Colonic mucosa (tissue), 4 donors: Measurements from ENCODE around the gene NCAM1. TPM values are rescaled to one million over a fixed set of nuclear protein-coding genes. Genes with fewer than 3 reads are reported as not detected.

Experiments
- DNase-seq: peaks from one replicate; pipeline ENCODE4 v3.0.0-alpha.2; 2020
- H3K27ac ChIP-seq: fragments of 200-600 bp; one replicate; pipeline ENCODE4 v1.8.0; 2021
- H3K27me3 ChIP-seq: fragments of 200-600 bp; one replicate; pipeline ENCODE4 v1.8.0; 2021
- H3K36me3 ChIP-seq: fragments of 200-600 bp; one replicate; pipeline ENCODE4 v1.8.0; 2021
- H3K4me1 ChIP-seq: fragments of 200-600 bp; one replicate; pipeline ENCODE4 v1.8.0; 2021; ENCODE audit warnings: mild to moderate bottlenecking
- H3K4me3 ChIP-seq: fragments of 200-600 bp; one replicate; pipeline ENCODE4 v1.8.0; 2021
- H3K9ac ChIP-seq, 2 donors: one replicate each; pipeline ENCODE4 v1.7.0; 2013; ENCODE audit warnings: control low read depth in 2 of 2, low read depth in 2 of 2, low read length in 2 of 2
- H3K9me3 ChIP-seq: fragments of 200-600 bp; one replicate; pipeline ENCODE4 v1.8.0; 2021
- intact Hi-C: fragments of 100-400 bp; cut with DNase I; formaldehyde crosslinking; loops from one replicate; pipeline ENCODE4 v1.14.1; 2022
- total RNA-seq, 2 donors: library from RNA; stranded (reverse); fragmentation: NEBNext Ultra II Directional in 1 of 2; extraction: Animal tissue kit (Norgen Biotek cat#: 25700) in 1 of 2; gene quantifications; one replicate each; pipeline ENCODE4 v1.2.1, GENCODE V29; 2021
- TF ChIP-seq, protein P1 (sequence below): fragments of 200-600 bp; IDR thresholded peaks from one replicate; pipeline ENCODE4 v1.8.0; 2022; ENCODE audit warnings: antibody characterized with exemption, mild to moderate bottlenecking
- donor health status: healthy.
- donor health status: DM: no; HTN: no; CAD: no.
- donor health status: DM: no; HTN: no; CAD: no.

NCAM1 gene
- total RNA-seq, 2 donors from 2014 or later = 2.3 to 10.7 TPM

DNA sequence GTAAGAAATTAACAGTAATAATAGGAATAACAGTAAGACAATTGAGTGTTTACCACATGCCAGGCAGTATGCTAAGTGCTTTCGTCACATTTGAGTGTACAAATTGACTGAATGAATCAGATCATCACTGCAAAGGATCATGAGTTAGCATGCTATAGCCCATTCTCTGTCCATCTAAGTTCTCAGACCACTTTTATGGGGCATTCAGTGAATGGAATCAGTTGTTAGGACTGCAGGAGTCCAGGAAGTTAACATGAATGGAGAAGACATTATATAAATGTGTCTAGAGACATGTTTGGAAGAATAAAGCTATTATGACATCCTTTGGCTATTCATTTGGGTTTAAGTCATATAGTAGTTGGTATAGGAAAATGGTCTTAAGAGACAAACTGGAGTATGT, 59.9 kb downstream of the NCAM1 start:
- Histone ChIP-seq H3K4me1 (no peaks in the 10 kb centered on the region), H3K9me3 (no peaks in the 10 kb centered on the region), H3K4me3 (no peak overlapping the region), H3K27me3 (no peaks in the 10 kb centered on the region), H3K27ac (no peak overlapping the region), H3K36me3 (no peaks in the 10 kb centered on the region), H3K9ac (no peak overlapping the region)
- TF ChIP-seq, protein P1, sequence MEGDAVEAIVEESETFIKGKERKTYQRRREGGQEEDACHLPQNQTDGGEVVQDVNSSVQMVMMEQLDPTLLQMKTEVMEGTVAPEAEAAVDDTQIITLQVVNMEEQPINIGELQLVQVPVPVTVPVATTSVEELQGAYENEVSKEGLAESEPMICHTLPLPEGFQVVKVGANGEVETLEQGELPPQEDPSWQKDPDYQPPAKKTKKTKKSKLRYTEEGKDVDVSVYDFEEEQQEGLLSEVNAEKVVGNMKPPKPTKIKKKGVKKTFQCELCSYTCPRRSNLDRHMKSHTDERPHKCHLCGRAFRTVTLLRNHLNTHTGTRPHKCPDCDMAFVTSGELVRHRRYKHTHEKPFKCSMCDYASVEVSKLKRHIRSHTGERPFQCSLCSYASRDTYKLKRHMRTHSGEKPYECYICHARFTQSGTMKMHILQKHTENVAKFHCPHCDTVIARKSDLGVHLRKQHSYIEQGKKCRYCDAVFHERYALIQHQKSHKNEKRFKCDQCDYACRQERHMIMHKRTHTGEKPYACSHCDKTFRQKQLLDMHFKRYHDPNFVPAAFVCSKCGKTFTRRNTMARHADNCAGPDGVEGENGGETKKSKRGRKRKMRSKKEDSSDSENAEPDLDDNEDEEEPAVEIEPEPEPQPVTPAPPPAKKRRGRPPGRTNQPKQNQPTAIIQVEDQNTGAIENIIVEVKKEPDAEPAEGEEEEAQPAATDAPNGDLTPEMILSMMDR = no peak
- intact Hi-C loops = no loop called here
- DNase-seq = no peak

DNA sequence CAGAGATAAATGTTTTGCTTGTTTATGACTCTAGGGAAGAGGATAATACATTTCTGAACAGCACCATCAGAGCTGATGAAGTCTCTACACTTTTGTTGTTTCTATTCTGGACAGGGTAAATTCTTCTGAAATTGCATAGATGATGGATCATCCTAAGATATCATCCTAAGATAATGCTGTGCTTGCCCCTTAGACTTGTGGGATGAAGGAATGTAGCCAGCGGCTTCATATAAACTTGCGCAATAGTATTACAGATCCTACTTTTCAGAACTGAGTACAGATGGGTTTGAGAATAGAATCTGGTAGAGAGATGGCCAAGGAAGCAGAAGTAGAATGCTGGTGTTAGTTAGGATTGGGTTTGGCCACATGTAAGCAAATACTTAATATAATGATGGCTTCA, 61.0 kb downstream of the NCAM1 start:
- Histone ChIP-seq H3K4me1 (no peaks in the 10 kb centered on the region), H3K4me3 (no peak overlapping the region), H3K27ac (no peak overlapping the region), H3K9ac (no peak overlapping the region), H3K9me3 (no peaks in the 10 kb centered on the region), H3K27me3 (no peaks in the 10 kb centered on the region), H3K36me3 (no peaks in the 10 kb centered on the region)
- TF ChIP-seq, protein P1 = no peak
- intact Hi-C loops = no loop called here
- DNase-seq = no peak

DNA sequence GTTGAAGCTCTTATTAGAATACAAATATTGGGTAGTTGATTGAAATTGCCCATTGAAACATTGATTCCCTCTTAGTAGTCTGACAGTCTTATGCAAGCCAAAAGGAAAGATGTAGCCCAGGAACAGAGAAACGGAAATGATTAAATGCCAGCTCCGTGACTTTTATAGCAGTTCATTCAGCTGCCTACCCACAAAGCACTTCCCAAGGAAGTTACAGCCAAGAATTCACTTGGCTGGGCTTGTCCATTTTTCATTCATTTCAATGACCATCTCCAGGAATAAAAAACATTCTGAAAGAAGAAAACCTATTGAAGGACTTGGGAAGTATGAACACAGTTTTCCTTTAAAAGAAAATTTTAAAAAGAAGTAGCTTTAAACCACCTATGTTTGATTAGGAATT, 62.0 kb downstream of the NCAM1 start:
- no peak overlapping the region for H3K4me3 ChIP-seq
- intact Hi-C loops = no loop called here
- TF ChIP-seq, protein P1 = no peak
- DNase-seq = no peak
- no peak overlapping the region for H3K27ac ChIP-seq
- H3K9ac ChIP-seq = no peak overlapping the region
- H3K9me3 ChIP-seq = no peaks in the 10 kb centered on the region
- no peaks in the 10 kb centered on the region for H3K27me3 ChIP-seq
- H3K36me3 ChIP-seq = no peaks in the 10 kb centered on the region
- no peaks in the 10 kb centered on the region for H3K4me1 ChIP-seq

DNA sequence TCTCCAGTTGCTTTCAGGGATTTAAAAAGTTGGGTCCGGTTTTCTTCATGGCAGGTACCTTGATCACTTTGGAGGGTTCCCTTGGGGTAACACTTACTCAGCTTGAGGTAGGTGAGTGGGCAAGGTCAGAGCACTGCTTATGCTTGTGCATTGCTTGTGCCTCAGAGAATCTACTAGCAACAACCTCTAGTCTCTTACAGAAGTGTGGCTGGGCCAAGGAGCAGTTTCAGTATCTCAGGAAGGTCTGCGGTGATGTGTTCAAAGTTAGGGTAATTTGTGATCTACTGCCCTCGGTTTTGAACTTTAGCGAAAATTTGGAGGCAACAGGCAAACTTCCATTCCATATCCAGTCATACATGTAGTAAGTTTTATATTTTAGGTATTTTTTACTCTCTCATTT, 62.8 kb downstream of the NCAM1 start:
- intact Hi-C loops = no loop called here
- DNase-seq = no peak
- TF ChIP-seq, protein P1 = no peak

DNA sequence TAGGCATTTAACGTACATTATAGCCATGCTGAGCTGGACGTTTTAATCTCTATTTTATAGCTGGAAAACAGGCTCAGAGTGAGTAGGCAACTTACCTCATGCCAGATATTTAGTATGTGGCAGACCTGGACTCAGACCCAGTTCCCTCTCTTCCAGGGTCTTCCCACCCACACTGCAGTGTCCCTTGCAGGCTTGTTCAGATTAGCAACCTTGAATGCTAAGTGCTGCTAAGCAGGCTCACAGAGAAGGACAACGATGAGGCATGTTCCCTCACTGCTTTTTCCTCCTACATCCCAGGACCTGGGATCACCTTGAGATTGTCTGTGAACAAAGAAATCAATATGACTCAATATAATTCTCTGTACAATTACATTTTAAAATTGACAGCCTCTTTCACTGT, 65.6 kb downstream of the NCAM1 start:
- no peaks in the 10 kb centered on the region for H3K36me3 ChIP-seq
- H3K9me3 ChIP-seq = no peaks in the 10 kb centered on the region
- H3K4me3 ChIP-seq = no peak overlapping the region
- intact Hi-C loops = no loop called here
- H3K27ac ChIP-seq = no peak overlapping the region
- DNase-seq = no peak
- H3K9ac ChIP-seq = no peak overlapping the region
- H3K27me3 ChIP-seq = no peaks in the 10 kb centered on the region
- H3K4me1 ChIP-seq = no peaks in the 10 kb centered on the region
- TF ChIP-seq, protein P1 = no peak

More for the DNA sequence above, 62.8 kb downstream of the NCAM1 start:
- no peaks in the 10 kb centered on the region for H3K36me3 ChIP-seq
- no peaks in the 10 kb centered on the region for H3K4me1 ChIP-seq
- H3K4me3 ChIP-seq = no peak overlapping the region
- no peak overlapping the region for H3K27ac ChIP-seq
- H3K27me3 ChIP-seq = no peaks in the 10 kb centered on the region
- H3K9ac ChIP-seq = no peak overlapping the region
- H3K9me3 ChIP-seq = no peaks in the 10 kb centered on the region

DNA sequence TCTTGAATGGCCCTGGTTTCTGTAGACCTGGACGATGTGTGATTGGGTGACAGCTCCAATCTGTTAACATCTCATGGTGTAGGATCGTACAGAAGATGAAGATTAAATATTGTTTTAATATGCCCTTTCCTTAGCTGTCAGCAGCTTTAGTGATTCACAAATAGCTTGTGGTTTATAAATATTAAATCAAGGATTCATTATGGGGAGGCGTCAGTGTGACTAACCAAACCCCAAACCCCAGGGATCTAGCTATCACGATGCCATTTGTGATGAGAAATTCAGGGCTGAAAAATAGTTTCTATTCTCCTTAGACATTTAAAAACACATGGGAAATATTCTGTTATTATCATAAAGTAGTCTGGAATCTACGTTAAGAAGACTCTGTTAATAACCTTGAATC, 73.4 kb downstream of the NCAM1 start:
- Histone ChIP-seq H3K9ac (no peak overlapping the region), H3K9me3 (no peaks in the 10 kb centered on the region), H3K36me3 (no peaks in the 10 kb centered on the region), H3K4me1 (no peaks in the 10 kb centered on the region), H3K27ac (no peak overlapping the region), H3K27me3 (no peaks in the 10 kb centered on the region), H3K4me3 (no peak overlapping the region)
- intact Hi-C loops = no loop called here
- DNase-seq = no peak
- TF ChIP-seq, protein P1 = no peak
